Neural cell (in vitro differentiated cells): ENCODE data around the gene F9. TPM values are rescaled to one million over a fixed set of nuclear protein-coding genes. Genes with fewer than 3 reads are reported as not detected.

Experiments
- H2AFZ ChIP-seq: fragments of 200-600, 300-800 bp; sonication (generic), shearing (Covaris generic); 2 replicates; pipeline ENCODE4 v1.6.0; 2014; ENCODE audit warnings: low read depth, mild to moderate bottlenecking, antibody characterized with exemption, low read length, moderate library complexity
- H3F3A ChIP-seq: fragments of 200-600 bp; shearing (Covaris generic); 2 replicates; pipeline ENCODE4 v1.6.1; 2016; ENCODE audit warnings: mild to moderate bottlenecking, moderate library complexity, mixed read lengths, antibody characterized with exemption, low read length; ENCODE audit not compliant: insufficient read depth, poor library complexity, severe bottlenecking
- H3K27ac ChIP-seq: fragments of 200-600, 300-800 bp; sonication (generic), shearing (Covaris generic); 2 replicates; pipeline ENCODE4 v1.5.1; 2014; ENCODE audit warnings: mild to moderate bottlenecking, low read length, moderate library complexity
- H3K27me3 ChIP-seq: fragments of 300-800, 200-600 bp; sonication (generic), shearing (Covaris generic); 2 replicates; pipeline ENCODE4 v1.6.0; 2014; ENCODE audit warnings: mild to moderate bottlenecking, low read depth, low read length, moderate library complexity; ENCODE audit not compliant: insufficient read depth
- H3K36me3 ChIP-seq: fragments of 300-800, 200-600 bp; sonication (generic), shearing (Covaris generic); 2 replicates; pipeline ENCODE4 v1.5.1; 2014; ENCODE audit warnings: mild to moderate bottlenecking, antibody characterized with exemption, low read length, moderate library complexity; ENCODE audit not compliant: insufficient read depth
- H3K4me2 ChIP-seq: fragments of 300-800, 200-600 bp; sonication (generic), shearing (Covaris generic); 2 replicates; pipeline ENCODE4 v1.6.0; 2014; ENCODE audit warnings: mild to moderate bottlenecking, low read length
- H3K4me3 ChIP-seq: fragments of 300-800, 200-600 bp; sonication (generic), shearing (Covaris generic); 2 replicates; pipeline ENCODE4 v1.5.1; 2014; ENCODE audit warnings: mild to moderate bottlenecking, low read length, moderate library complexity
- H3K79me2 ChIP-seq: fragments of 200-600 bp; shearing (Covaris generic); replicated peaks from 2 replicates; pipeline ENCODE4 v1.6.0; 2014; ENCODE audit warnings: mild to moderate bottlenecking, low read length, moderate library complexity; ENCODE audit not compliant: insufficient read depth
- H3K9ac ChIP-seq: fragments of 300-800, 200-600 bp; sonication (generic), shearing (Covaris generic); 2 replicates; pipeline ENCODE4 v1.6.1; 2016; ENCODE audit warnings: mild to moderate bottlenecking, low read length, mixed read lengths
- H3K9me2 ChIP-seq: fragments of 200-600 bp; shearing (Covaris generic); 2 replicates; pipeline ENCODE4 v1.6.1; 2016; ENCODE audit warnings: mild to moderate bottlenecking, low read length, mixed read lengths; ENCODE audit not compliant: insufficient read depth
- H3K9me3 ChIP-seq: fragments of 200-600, 300-800 bp; sonication (generic), shearing (Covaris generic); 2 replicates; pipeline ENCODE4 v1.6.1; 2016; ENCODE audit warnings: mild to moderate bottlenecking, mixed run types, low read length, moderate library complexity, mixed read lengths
- H4K20me1 ChIP-seq: fragments of 200-600 bp; shearing (Covaris generic); 2 replicates; pipeline ENCODE4 v1.6.1; 2016; ENCODE audit warnings: mild to moderate bottlenecking, mixed run types; ENCODE audit not compliant: insufficient read depth
- CTCF ChIP-seq: fragments of 450-650 bp; IDR thresholded peaks from 2 replicates; pipeline ENCODE4 v1.5.1; 2014; ENCODE audit warnings: antibody characterized with exemption, mild to moderate bottlenecking, moderate library complexity; ENCODE audit not compliant: poor library complexity, severe bottlenecking
- EP300 ChIP-seq: fragments of 450-650 bp; conservative IDR thresholded peaks from 2 replicates; pipeline ENCODE4 v1.6.1; 2014; ENCODE audit warnings: antibody characterized with exemption, mild to moderate bottlenecking, moderate library complexity; ENCODE audit not compliant: poor library complexity, severe bottlenecking
- EZH2 ChIP-seq: fragments of 200-600, 300-800 bp; shearing (Covaris generic), sonication (generic); IDR thresholded peaks from 2 replicates; pipeline ENCODE4 v1.6.1; 2014; ENCODE audit warnings: antibody characterized with exemption, low read length, borderline replicate concordance, mild to moderate bottlenecking; ENCODE audit not compliant: insufficient read depth, poor library complexity, severe bottlenecking
- MXI1 ChIP-seq: fragments of 450-650 bp; conservative IDR thresholded peaks from 2 replicates; pipeline ENCODE4 v1.6.1; 2014; ENCODE audit warnings: antibody characterized with exemption, mild to moderate bottlenecking; ENCODE audit not compliant: poor library complexity, severe bottlenecking
- POLR2AphosphoS5 ChIP-seq: IDR thresholded peaks from 2 replicates; pipeline ENCODE4 v1.6.1; 2012
- RAD21 ChIP-seq: fragments of 450-650 bp; conservative IDR thresholded peaks from 2 replicates; pipeline ENCODE4 v1.6.1; 2014; ENCODE audit warnings: antibody characterized with exemption, mild to moderate bottlenecking, moderate library complexity
- REST ChIP-seq: IDR thresholded peaks from 2 replicates; pipeline ENCODE4 v1.6.1; 2012; ENCODE audit warnings: borderline replicate concordance
- SMC3 ChIP-seq: fragments of 450-650 bp; conservative IDR thresholded peaks from 2 replicates; pipeline ENCODE4 v1.6.1; 2014; ENCODE audit warnings: antibody characterized with exemption, mild to moderate bottlenecking, moderate library complexity; ENCODE audit not compliant: poor library complexity
- TAF1 ChIP-seq: IDR thresholded peaks from 2 replicates; pipeline ENCODE4 v1.6.1; 2012; ENCODE audit warnings: low read depth
- polyA plus RNA-seq: library from polyadenylated mRNA; depleted of rRNA; stranded (reverse); fragments of >200 nt; gene quantifications from 2 replicates; pipeline ENCODE4 v1.2.3, GENCODE V29; 2014

F9 gene
- polyA plus RNA-seq, 1 donor from 2014 or later = not detected

- Histone ChIP-seq H2AFZ (no peak overlapping the region), H3K4me3 (no peak overlapping the region), H4K20me1 (no peaks in the 10 kb centered on the region), H3K36me3 (no peaks in the 10 kb centered on the region), H3K9me2 (no peaks in the 10 kb centered on the region), H3K27me3 (no peaks in the 10 kb centered on the region), H3K27ac (no peak overlapping the region), H3K9me3 (no peaks in the 10 kb centered on the region), H3F3A (no peaks in the 10 kb centered on the region), H3K4me2 (no peak overlapping the region), H3K9ac (no peak overlapping the region), H3K79me2 (no peaks in the 10 kb centered on the region)
- TF ChIP-seq SMC3 (no peak), EP300 (no peak), MXI1 (no peak), REST (no peak), RAD21 (no peak), EZH2 (no peak), TAF1 (no peak), POLR2AphosphoS5 (no peak), CTCF (no peak)
Observed at GRCh38 chrX:139533444-139533843, 2.9 kb downstream of the F9 start.

GRCh38 chrX:139538907-139539790 lies 8.6 kb downstream of the F9 start:
- H3K27ac ChIP-seq = no peak overlapping the region
- no peak overlapping the region for H2AFZ ChIP-seq
- no peak overlapping the region for H3K4me2 ChIP-seq
- H3K36me3 ChIP-seq = no peaks in the 10 kb centered on the region
- no peaks in the 10 kb centered on the region for H3K9me3 ChIP-seq
- TF ChIP-seq RAD21 (no peak), MXI1 (no peak), SMC3 (no peak), CTCF (no peak), EP300 (no peak), EZH2 (no peak), POLR2AphosphoS5 (no peak), REST (no peak), TAF1 (no peak)
- no peaks in the 10 kb centered on the region for H4K20me1 ChIP-seq
- no peaks in the 10 kb centered on the region for H3K27me3 ChIP-seq
- H3K9ac ChIP-seq = no peak overlapping the region
- no peaks in the 10 kb centered on the region for H3F3A ChIP-seq
- H3K9me2 ChIP-seq = no peaks in the 10 kb centered on the region
- no peak overlapping the region for H3K4me3 ChIP-seq
- no peaks in the 10 kb centered on the region for H3K79me2 ChIP-seq
